ENCODE measurements around the gene SLC6A5. TPM values are rescaled to one million over a fixed set of nuclear protein-coding genes. Genes with fewer than 3 reads are reported as not detected.

The SLC6A5 gene
- total RNA-seq, 4 donors from 2014 or later, result not detected

DNA sequence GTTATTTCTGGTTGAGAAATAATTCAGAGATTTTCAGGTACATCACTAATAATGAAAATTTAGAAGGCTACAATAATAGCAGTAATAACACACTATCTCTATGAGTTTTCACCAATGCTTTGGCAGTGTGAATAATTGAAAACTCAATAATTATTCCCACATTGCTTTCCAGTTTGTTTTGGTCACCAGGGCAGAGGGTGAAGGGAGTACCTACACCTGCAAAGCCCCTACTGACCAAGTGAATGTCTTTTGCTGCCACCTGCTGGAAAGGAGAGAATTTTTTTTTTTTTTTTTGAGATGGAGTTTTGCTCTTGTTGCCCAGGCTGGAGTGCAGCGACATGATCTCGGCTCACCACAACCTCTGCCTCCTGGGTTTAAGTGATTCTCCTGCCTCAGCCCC is 73.2 kb downstream of the SLC6A5 start:
- TF ChIP-seq, protein P1, sequence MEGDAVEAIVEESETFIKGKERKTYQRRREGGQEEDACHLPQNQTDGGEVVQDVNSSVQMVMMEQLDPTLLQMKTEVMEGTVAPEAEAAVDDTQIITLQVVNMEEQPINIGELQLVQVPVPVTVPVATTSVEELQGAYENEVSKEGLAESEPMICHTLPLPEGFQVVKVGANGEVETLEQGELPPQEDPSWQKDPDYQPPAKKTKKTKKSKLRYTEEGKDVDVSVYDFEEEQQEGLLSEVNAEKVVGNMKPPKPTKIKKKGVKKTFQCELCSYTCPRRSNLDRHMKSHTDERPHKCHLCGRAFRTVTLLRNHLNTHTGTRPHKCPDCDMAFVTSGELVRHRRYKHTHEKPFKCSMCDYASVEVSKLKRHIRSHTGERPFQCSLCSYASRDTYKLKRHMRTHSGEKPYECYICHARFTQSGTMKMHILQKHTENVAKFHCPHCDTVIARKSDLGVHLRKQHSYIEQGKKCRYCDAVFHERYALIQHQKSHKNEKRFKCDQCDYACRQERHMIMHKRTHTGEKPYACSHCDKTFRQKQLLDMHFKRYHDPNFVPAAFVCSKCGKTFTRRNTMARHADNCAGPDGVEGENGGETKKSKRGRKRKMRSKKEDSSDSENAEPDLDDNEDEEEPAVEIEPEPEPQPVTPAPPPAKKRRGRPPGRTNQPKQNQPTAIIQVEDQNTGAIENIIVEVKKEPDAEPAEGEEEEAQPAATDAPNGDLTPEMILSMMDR (IDR thresholded peaks at IDR 0.05; ENCODE audit: low read depth), result no peak

DNA sequence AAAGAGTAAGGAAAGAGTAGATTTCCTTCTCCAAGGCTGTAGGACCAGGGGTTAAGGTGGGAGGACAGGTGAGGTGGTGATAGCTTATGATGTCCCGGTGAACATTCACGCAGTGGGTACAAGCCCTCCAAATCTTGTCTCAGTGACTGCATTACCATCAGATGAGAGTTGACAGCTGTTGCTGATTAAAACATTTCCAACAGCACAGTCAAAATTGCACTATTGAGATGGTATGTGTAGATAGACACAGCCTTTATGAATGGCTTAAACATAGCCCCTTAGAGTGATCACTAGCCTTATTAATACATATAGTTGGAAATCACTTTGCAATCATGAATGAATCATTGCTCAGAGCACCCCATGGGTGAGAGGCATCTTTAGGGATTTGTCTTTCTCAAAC is 77.2 kb downstream of the SLC6A5 start:
- TF ChIP-seq, protein P1 (IDR thresholded peaks at IDR 0.05; ENCODE audit: low read depth), result no peak

DNA sequence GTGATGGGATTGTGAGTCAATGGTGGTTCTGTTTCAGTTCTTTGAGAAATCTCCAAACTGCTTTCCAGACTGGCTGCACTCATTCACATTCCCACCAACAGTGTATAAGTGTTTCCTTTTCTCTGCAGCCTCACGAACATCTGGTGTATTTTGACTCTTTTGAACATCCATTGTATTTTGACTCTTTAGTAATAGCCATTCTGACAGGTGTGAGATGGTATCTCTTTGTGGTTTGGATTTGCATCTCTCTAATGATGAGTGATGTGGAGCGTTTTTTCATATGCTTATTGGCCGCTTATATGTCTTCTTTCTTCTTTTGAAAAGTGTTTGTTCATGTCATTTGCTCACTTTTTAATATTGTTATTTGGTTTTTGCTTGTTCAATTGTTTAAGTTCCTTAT is 89.4 kb downstream of the SLC6A5 start:
- TF ChIP-seq, protein P1 (IDR thresholded peaks at IDR 0.05; ENCODE audit: low read depth), result no peak

DNA sequence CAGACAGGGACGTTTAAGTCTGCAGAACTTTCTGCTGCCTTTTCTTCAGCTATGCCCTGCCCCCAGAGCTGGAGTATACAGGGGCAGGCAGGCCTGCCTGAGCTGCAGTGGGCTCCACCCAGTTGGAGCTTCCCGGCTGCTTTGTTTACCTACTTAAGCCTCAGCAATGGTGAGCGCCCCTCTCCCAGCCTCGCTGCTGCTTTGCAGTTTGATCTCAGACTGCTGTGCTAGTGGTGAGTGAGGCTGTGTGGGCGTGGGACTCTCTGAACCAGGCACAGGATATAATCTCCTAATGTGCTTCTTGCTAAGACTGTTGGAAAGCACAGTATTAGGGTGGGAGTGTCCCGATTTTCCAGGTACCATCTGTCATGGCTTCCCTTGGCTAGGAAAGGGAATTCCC is 108.5 kb downstream of the SLC6A5 start:
- TF ChIP-seq, protein P1 (IDR thresholded peaks at IDR 0.05; ENCODE audit: low read depth), result no peak

Other genes starting within 250 kb of the SLC6A5 start
- gene HTATIP2, start 235.9 kb upstream of the SLC6A5 start, total RNA-seq, result 10 to 100 TPM; 39.0 to 83.9 (median 55.7) TPM
- 10 to 100 TPM; 13.3 to 18.1 (median 14.9) TPM for gene PRMT3, start 211.9 kb upstream of the SLC6A5 start, total RNA-seq
- gene NELL1, start 70.0 kb downstream of the SLC6A5 start, total RNA-seq, result not detected

All from subcutaneous adipose tissue (tissue), 4 donors.